Peyer's patch (tissue), 4 donors: ENCODE measurements around the gene MOCOS.

ENCODE experiments used
- CTCF ChIP-seq, 6 experiments: fragments of 450-650 bp in 4 of 6; fragments of 200-600 bp in 2 of 6; sonication (generic) in 1 of 6; IDR thresholded peaks; one replicate each; pipeline ENCODE4 v1.5.1; 2017 to 2019; ENCODE audit warnings: antibody characterized with exemption in 6 of 6, mild to moderate bottlenecking in 3 of 6, moderate library complexity in 1 of 6
- POLR2A ChIP-seq, 2 donors: fragments of 450-650 bp; IDR thresholded peaks; one replicate each; pipeline ENCODE4 v1.5.1; 2017; ENCODE audit warnings: antibody characterized with exemption in 2 of 2, mild to moderate bottlenecking in 2 of 2, moderate library complexity in 2 of 2

DNA sequence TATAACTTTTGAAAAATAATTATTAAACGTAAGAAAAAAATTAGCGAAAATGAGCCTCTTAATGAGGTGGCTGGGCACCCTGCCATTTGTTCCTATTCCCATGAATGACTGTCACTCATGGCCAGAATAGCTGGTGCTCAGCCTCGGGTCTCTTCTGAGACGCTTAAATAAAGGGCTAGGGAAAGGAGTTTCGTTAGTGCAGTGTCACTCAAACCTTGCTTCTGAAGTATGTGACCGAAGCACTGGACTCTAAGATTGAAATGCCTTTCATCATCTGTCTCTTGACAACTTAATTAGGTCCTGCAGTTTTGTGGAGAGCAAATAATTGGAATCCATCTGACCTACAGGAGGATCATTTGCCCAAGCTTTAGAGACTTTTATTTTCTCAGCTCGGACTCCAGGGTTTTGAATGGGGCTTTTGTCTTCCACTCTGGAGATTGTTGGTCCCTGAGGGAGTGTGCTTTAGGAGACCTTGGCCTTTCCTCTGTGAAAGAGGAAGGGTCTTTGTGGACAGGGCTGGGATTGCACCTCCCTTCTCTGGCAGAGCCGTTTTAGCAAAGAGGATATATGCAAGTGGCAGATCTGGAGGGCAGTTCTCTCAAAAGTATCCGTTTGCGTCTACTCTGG lies 67.9 kb downstream of the MOCOS start:
- no peak for TF ChIP-seq POLR2A (IDR thresholded peaks at IDR 0.05)
- no peak for TF ChIP-seq CTCF (IDR thresholded peaks at IDR 0.05)
